HG03378 (cell line): ENCODE results near the gene CAMTA1.

Experiments used
- ATAC-seq: cut with Tn5 transposase; IDR thresholded peaks from one replicate; pipeline ENCODE4 v1.9.1; 2021; ENCODE audit warnings: mild to moderate bottlenecking, moderate library complexity; ENCODE audit not compliant: unreplicated experiment

CAMTA1 gene

DNA sequence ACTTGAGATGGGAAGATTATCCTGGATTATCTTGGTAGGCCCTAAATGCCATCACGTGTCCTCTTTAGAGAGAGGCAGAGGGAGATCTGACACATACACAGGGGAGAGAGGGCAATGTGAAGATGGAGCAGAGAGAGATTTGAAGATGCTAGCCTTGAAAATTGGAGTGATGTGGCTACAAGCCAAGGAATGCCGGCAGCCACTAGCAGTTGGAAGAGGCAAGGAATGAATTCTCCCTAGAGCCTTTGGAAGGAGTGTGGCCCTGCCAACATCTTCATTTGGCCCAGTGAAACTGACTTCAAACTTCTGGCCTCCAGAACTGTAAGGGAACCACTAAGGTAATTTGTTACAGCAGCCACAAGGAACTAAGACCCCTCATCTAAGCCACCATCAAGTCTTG is 8.9 kb upstream of the CAMTA1 start:
- no peak for ATAC-seq

DNA sequence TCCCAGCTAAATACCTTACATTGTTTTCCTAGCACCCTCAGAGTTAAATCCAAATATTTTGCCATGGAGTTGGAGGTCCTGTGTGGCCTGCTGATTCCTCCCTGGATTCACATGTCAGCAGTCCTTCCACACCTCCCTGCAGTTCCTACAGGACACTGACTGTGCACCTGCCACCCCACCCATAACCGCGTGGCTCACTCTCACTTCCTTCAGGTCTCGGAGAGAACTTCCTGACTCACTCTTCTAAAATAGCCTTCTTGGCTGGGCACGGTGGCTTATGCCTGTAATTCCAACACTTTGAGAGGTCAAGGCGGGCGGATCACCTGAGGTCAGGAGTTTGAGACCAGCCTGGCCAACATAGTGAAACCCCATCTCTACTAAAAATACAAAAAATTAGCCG is 8.4 kb upstream of the CAMTA1 start:
- ATAC-seq, result no peak

DNA sequence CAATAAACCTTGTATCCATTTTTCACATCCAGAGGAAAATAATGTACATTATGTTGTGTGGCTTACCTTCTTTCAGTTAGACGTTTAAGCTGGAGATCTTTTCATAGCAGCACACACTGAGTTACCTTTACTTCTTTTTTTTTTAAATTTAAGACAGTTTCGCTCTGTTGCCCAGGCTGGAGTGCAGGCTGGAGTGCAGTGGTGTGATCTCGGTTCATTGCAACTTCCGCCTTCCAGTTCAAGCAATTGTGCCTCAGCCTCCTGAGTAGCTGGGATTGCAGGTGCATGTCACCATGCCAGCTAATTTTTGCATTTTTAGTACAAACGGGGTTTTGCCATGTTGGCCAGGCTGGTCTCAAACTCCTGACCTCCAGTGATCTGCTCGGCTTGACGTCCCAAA is 7.4 kb upstream of the CAMTA1 start:
- ATAC-seq, result no peak

DNA sequence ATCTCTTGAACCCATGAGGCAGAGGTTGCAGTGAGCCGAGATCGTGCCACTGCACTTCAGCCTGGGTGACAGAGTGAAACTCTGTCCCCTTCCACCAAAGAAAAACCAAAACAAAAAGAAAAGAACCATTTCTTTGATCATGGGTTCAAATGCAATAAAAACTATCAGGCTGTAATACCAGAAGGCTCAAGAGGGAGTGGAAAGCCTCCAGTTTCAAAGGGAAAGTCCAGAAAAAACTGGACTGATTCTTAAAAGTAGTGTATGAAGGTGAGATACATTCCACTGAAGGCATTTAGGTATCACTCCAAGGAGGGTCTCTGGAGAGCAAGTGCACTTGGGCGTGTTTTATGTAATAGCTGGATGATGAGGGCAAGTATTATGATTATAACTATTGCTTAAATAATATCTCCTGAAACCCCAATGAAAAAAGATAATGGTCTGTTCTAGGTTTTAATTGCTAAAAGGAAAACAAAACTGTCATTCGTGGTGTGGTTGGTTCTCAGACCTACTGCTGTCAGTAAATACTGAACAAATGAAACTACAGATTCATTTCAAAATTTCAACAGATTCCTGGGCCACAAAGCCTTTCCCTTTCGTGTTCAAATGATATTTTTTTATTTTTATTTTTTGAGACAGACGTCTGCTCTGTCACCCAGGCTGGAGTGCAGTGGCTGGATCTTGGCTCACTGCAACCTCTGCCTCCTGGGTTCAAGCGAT is 6.0 kb upstream of the CAMTA1 start:
- ATAC-seq, result no peak

DNA sequence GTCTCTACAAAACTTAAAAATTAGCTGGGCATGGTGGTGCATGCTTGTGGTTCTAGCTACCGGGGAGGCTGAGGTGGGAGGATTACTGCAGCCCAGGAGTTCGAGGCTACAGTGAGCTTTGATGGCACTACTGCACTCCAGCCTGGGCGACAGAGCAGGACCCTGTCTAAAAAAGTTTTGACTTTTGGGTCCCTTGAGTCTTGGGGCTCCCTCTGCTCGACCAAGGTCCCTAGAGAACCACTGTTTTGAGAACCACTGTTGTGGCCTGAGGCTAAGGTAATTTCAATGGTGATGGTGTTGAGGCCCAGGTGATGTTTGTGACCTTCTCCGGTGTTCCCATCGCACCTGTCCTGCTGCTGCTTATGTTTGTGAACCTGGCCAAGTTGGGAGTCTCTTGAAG is 3.1 kb upstream of the CAMTA1 start:
- no peak for ATAC-seq

DNA sequence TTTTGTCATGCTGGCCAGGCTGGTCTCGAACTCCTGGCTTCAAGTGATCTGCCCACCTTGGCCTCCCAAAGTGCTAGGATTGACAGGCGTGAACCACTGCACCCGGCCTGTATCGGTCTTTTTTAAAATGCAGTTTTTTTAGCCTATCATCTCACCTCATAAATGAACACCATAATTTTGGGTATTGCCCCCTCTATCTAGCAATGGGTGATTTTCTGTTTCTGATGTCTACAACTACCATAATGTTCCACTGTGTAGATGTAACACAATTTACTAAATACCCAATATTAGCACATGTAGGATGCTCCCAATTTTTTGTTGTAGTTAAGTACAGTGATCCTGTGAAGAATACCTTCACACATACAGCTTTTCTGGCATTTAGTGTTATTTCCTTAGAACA is 2.0 kb upstream of the CAMTA1 start:
- ATAC-seq, result no peak

DNA sequence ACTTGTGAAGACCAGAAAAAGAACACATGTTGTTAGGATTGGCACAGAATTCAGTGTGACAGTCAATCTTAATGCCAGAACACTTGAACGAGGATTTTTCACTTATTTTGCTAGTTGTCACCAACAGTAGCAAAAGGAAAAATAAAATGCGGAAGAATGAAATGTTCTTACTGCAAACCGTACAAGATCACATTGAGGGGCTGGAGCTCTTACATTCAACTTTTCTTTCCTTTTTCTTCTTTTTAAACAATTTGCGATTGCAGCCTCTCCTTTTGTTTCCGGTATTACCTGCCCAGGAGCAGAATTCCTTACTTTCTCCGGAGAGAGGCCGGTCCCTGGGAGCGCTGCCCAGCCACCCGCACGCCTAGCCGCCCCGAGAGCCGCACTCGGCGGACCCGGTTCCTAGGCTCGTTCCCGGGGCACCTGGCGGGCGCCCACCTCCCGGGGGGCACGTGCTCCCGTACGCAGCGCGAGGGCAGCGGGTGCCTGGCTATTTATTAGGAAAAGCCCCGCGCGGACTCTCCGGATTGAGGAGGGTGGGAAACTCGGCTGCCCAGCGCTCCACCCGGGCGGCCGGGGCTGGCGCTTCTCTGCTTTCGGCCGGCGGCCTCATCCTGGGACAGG is 1.2 kb upstream of the CAMTA1 start:
- ATAC-seq, result peak; percentile 7

DNA sequence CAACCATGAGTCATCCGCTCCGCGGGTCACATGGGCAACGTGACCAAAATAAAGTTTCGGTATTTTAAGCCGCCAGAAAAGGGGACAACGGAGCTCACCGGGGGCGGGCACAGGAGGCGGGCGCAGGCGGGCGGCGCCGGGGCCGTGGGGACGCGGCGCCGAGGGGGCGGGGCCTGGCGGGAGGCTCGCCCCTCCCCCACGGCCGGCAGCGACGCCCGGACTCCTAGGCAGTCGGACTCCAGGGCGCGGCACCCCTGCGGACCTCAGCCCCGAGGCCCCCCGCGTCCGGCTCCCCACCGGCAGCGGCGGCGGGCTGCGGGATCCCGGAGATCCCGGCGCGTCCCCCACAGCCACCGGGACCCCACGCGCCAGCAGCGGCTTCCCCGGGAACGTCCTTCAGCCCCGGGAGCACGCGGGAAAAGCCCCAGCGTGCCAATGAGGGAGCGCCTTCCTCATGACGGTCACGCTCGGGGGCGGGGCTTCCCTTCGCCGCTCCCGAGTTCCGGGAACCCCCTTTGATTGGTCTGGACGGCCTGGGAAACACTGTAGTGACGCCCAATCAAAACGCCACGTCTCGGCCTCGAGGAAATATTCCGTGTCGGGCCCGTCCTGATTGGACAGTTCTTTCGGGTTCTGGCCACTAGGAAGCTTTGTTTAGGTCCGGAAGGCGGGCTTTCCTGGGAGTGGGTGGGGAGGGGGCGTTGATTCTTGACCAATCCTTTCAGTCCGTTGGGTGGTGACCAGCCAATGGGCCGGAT is 515 bp upstream of the CAMTA1 start:
- ATAC-seq, result peak; percentile 77

DNA sequence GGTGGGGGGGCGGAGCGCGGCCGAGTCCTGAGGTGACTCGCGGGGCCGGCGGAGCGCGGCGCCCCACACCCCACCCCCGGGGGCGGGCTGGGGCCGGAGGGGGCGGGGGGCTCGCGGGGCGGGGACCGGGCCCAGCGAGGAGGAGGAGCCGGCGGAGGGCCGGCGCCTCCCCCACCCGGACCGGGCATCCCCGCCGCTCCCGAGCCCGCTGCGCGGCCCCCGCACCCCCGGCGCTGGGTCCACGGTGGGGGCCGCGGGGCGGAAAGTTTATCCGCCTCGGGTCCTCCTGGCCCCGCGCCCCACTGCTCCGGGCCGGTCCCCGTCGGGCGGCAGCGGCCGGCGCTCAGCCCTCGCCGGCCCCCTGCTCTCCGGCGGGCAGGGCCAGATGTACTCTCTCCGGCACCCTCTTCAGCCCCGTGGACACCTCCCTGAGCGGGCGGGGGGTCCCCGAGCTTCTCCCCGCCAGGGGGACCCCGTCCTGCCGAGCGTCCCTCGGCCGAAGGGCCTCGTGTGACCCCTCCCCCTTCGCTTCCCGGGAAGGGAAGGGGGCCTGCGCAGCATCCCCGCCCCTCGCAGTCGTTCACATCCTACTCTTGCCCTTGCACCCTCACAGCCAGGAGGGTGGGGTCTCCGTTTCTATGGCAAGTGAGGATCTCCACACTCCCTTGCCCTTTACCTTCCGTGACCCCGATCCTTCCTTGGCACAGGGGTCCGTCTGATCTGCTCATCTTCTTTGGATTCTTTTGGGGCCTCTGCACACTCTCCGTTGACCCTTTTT is 663 bp downstream of the CAMTA1 start:
- ATAC-seq, result no peak

DNA sequence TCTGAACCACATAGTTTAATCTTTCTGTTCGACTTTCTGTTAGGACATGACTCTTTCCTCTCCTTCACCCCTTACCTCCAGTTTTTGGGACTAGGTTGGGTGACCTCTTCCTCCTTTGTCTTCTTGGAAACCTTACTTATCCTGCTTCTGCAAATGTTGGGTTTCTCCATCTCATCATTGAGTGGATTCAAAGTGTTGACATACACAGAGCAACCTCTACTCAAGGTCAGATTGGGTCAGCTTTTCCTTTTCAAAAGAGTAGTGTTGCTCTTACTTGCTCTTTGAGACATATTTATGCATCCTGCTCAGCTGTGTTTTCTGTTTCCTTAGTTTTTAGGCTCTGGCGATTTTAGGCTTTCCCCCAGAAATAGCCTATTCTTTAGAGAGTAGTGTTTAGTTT is 3.7 kb downstream of the CAMTA1 start:
- ATAC-seq, result no peak

DNA sequence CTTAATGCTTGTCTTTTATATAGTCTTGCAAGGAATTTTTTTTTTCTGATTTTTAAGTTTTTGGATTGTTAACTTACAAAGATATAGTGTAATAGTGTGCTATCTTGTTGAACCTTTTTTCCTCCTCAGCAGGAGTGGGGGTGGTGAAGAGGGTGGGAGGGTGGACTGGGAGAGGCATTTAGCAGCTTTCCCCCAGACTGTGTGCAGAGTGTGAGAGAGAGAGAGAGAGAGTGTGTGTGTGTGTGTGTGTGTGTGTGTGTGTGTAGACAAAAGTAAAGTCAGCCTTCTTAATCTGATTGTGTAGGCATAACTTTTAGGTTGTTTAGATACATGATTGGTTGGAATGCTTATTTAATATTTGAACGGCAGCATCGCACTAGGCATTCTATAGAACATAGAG is 4.9 kb downstream of the CAMTA1 start:
- no peak for ATAC-seq

DNA sequence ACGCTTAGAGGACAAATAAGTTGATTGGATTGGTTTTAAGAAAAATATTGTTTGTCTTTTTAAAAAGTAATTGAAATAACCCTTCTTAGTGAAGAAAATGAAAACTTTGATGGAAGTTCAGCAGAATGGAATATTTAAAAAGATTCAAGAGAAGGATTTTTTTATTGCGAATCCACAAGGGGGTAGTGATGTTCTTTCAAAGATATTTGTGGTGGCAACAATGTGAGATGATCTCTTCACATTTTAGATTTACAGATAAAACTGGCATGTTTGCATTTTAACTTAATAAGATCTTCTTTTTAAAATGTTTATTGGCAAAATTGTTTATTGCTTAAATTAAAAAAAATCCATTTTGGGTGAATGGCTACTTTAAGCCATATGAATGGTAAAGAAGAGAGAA is 8.9 kb downstream of the CAMTA1 start:
- no peak for ATAC-seq

DNA sequence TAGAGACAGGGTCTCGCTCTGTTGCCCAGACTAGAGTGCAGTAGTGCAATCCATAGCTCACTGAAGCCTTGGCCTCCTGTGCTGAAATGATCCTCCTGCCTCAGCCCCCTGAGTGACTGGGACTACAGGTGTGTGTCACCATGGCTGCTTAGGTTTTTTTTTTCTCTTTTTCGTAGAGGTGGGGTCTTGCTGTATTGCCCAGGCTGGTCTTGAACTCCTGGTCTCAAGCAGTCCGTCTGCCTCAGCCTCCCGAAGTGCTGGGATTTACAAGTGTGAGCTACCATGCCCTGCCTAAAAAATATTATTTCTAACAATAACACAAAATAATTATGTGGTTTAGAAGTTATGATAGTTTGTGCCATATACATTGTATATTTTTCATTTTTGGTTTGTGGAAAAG is 9.9 kb downstream of the CAMTA1 start:
- ATAC-seq, result no peak

DNA sequence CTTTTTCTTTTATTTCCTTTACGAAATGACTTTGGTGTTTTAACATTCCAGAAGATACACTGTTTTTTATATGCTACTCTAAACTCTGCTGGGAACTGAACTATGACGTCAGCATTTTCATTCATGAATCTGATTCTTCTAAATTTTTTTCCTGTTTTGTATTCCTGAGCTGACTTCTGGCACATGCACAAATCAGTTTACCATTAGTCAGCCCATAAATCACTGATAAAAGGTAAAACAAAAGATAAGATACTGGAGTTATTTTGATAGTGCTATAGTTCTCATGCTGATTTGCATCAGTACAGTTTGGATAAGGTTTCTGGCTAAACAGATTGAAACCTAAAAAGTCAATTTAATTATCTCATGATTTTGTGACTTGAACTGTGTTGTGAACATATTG is 10.4 kb downstream of the CAMTA1 start:
- no peak for ATAC-seq

DNA sequence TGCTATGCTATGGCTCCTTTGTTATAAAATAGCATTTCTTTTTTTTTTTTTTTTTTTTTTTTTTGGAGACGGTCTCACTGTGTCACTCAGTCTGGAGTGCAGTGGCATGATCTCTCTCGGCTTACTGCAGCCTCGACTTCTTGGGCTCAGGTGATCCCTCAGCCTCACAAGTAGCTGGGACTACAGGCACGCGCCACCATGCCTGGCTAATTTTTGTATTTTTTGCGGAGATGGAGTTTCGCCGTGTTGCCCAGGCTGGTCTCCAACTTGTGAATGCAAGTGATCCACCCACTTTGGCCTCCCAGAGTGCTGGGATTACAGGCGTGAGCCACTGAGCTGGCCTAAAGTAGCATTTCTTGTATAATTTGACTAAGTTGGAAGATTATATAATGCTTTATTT is 10.8 kb downstream of the CAMTA1 start:
- no peak for ATAC-seq

DNA sequence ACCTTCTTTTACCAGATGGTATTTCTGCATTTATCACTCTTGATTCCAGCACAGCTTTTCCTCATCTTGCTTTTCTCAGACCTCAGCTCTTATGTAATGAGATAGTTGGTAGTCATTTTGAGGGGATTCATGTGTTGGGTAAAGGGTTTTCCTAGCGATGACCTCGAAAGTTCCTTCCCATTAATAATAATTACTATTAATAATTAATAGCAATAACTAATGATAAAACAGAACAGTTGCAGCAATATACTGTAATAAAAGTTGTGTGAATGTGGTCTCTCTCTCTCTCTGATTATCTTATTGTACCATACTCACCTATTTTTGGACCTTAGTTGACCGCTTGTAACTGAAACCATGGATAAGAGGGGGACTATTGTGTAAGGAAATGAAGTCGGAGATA is 14.2 kb downstream of the CAMTA1 start:
- no peak for ATAC-seq

DNA sequence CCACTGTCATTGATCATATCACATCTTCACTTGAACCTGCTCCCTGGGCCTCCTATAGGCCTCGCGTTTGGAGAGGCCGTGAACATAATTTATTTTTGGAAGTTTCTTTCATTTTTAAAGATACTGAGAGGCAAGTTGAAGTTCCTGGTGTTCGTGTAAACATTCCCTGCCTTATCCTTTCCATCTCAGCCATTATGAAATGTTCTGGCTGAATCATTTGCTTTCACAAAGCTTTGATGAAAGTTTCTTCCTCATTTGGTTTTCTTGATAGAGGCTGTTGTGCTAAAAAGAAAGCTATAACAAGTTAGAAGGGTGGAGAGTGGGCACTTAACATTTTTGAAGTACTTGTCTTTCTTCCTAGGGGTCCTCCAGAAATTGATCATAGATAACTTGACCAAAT is 15.5 kb downstream of the CAMTA1 start:
- no peak for ATAC-seq

DNA sequence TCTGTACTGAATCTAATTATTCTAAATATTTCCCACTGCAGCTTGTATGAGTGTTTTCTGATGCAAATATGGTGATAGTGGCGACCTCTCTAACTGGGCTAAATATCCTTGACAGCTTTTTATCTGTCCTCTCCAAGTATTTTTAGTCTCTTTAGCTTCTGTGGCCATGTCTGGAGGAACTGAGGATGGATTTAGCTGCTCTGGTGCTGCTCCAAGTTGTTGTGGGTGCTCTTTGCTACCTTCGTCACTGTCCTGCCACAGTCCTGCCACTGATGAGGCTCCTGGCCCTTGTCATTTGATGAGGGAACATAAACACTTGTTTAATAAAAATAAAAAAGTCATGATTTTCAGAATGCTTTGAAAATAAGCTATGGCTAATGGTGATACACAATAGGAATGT is 15.9 kb downstream of the CAMTA1 start:
- no peak for ATAC-seq

DNA sequence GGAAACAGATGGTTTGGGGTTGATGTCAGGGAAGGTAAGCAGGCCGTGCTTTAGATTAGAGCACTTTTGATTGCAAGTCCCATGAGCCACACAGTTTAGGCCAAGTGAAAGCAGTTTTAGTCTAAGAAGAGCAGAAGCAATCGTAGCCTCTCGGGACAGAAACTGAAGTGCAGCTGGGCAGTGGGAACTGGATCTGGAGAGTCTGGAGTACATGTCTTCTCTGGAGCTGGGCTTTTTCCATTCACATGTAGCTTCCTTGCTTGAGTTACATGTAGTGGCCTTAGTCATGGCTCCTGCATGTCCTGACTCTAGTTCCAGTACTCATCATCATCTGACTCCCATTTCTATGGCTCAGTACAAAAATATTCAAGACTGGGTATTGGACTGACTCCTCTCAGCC is 16.7 kb downstream of the CAMTA1 start:
- ATAC-seq, result no peak

DNA sequence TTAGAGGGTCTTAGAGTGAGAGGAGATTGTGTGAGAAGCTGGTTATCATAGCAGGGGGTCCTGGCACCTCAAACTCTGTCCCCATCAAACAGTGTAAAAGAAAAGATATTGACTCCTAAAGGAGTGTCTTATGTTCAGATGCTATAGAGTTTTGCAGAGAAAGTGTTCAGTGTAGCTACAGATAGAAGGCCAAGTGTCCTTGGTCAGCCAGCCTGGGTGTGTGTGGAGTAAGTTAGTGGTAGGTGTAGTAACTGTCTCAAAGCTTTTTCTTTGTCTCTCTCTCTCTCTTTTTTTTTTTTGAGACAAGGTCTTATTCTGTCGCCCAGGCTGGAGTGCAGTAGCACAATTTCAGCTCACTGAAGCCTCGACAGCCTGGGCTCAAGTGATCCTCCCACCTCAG is 17.2 kb downstream of the CAMTA1 start:
- no peak for ATAC-seq

DNA sequence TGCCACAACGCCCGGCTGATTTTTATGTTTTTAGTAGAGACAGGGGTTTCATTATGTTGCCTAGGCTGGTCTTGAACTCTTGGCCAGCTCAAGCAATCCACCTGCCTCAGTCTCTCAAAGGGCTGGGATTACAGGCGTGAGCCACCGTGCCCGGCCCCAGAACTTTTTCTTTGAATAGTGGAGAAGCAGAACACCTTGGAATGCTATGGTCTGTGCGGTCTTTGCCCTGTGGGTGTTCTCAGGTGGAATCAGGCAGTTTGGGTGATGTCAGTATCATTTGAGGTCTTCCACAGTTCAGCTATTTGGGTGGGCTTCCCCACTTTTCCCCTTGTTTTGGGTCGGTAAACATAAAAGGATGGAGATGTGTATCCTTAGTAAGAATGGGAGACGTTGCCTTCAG is 17.6 kb downstream of the CAMTA1 start:
- no peak for ATAC-seq

DNA sequence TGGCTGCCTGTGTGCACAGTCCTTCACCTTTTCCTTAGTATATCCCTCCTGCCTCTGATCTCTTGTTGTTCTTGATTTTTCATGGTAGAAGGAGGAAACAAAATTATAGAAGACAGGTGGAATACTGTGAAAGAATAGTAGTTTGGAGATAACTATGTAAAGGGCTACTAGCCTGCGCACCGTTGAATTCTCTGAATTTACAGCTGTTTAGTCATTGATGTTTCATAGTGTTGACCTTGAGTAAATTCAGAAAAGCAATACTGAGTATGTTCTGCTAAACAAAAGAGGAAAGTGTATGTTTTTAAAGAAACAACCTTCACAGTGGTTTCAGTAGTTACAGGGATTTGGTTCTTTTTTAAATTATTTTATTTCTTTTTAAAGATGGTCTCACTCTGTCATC is 18.1 kb downstream of the CAMTA1 start:
- ATAC-seq, result no peak
